Measurements from ENCODE around the gene SLC2A10.

- TF ChIP-seq CTCF (conservative IDR thresholded peaks at IDR 0.05; ENCODE audit: low read length) (no peak), EZH2phosphoT487 (IDR thresholded peaks at IDR 0.05; ENCODE audit: borderline replicate concordance) (no peak)
Measured at GRCh38 chr20:46715292-46715756, 5.9 kb downstream of the SLC2A10 start.

Data from Loucy (cell line).